GM12864 (cell line): ENCODE measurements around the gene SNAI3.

Experiments
- DNase-seq: peaks from one replicate; pipeline ENCODE4 v3.0.0-alpha.2; 2011; ENCODE audit warnings: low read depth
- H3K4me3 ChIP-seq: 2 replicates; pipeline ENCODE4 v1.5.1; 2011; ENCODE audit warnings: mild to moderate bottlenecking, low read depth, low read length, control low read depth
- TF ChIP-seq, protein P1 (sequence below): IDR thresholded peaks from 2 replicates; pipeline ENCODE4 v1.5.1; 2011; ENCODE audit warnings: low read depth, mild to moderate bottlenecking, moderate library complexity, low read length, control low read depth, inconsistent platforms; ENCODE audit errors: missing control alignments

SNAI3 gene

GRCh38 chr16:88693420-88694177 is 7.3 kb upstream of the SNAI3 start:
- no peak overlapping the region for H3K4me3 ChIP-seq
- no peak for DNase-seq
- TF ChIP-seq, protein P1, sequence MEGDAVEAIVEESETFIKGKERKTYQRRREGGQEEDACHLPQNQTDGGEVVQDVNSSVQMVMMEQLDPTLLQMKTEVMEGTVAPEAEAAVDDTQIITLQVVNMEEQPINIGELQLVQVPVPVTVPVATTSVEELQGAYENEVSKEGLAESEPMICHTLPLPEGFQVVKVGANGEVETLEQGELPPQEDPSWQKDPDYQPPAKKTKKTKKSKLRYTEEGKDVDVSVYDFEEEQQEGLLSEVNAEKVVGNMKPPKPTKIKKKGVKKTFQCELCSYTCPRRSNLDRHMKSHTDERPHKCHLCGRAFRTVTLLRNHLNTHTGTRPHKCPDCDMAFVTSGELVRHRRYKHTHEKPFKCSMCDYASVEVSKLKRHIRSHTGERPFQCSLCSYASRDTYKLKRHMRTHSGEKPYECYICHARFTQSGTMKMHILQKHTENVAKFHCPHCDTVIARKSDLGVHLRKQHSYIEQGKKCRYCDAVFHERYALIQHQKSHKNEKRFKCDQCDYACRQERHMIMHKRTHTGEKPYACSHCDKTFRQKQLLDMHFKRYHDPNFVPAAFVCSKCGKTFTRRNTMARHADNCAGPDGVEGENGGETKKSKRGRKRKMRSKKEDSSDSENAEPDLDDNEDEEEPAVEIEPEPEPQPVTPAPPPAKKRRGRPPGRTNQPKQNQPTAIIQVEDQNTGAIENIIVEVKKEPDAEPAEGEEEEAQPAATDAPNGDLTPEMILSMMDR = no peak

DNA sequence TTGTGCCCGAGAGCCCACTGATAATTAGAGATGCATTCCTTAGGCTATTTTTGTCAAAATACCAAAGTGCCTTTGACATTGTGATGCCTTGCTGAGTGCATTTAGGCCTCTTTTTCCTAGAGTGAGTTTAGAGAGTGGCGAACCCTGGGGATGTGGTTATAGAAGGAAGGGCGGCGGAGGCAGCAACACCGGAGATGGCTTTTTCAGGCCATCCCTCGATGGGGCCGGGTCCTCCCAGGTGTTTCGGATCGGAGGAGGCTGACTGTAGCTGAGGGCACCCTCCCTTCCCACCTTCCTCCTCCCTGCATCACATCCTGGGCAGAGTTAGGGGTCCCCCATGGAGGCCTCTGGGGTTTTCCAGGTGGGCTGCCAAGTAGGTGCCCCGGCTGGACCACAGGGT is 6.6 kb upstream of the SNAI3 start:
- TF ChIP-seq, protein P1 = no peak
- no peak for DNase-seq

GRCh38 chr16:88691924-88692560 is 5.7 kb upstream of the SNAI3 start:
- TF ChIP-seq, protein P1 = no peak
- no peak for DNase-seq
- no peak overlapping the region for H3K4me3 ChIP-seq

More for the DNA sequence above, 6.6 kb upstream of the SNAI3 start:
- no peak overlapping the region for H3K4me3 ChIP-seq

DNA sequence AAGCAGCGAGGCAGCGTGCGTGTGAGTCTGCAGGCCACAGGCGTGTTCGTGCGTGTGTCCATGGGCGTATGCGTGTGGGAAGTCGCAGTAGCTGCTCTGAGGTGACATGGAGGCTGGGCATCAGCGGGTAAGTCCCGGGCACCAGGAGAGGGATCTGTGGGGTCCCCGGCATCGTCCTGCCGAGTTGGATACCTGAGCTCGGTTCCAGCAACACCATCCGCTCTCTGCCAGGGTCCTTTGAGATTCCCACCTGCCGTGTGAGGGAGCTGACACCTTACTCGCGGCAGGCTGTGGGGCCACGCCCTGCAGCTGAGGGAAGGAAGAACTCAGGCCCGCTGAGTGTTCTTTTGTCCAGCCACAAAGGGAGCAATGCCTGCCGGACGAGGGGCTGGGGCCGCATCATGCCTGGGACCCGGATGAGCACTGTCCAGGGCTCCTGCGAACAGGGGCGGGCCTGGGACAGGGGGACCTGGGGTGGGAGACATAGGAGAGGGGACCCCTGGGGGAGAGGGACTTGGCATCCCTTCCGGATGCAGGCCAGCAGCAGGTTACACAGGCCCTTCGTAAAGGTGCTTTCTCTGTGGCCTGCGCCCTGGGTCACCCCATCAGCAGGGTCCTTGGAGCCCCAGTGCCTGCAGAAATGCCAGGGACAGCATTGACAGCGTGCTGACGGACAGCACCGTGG is 5.0 kb upstream of the SNAI3 start:
- H3K4me3 ChIP-seq = no peak overlapping the region
- no peak for DNase-seq
- TF ChIP-seq, protein P1 = no peak

DNA sequence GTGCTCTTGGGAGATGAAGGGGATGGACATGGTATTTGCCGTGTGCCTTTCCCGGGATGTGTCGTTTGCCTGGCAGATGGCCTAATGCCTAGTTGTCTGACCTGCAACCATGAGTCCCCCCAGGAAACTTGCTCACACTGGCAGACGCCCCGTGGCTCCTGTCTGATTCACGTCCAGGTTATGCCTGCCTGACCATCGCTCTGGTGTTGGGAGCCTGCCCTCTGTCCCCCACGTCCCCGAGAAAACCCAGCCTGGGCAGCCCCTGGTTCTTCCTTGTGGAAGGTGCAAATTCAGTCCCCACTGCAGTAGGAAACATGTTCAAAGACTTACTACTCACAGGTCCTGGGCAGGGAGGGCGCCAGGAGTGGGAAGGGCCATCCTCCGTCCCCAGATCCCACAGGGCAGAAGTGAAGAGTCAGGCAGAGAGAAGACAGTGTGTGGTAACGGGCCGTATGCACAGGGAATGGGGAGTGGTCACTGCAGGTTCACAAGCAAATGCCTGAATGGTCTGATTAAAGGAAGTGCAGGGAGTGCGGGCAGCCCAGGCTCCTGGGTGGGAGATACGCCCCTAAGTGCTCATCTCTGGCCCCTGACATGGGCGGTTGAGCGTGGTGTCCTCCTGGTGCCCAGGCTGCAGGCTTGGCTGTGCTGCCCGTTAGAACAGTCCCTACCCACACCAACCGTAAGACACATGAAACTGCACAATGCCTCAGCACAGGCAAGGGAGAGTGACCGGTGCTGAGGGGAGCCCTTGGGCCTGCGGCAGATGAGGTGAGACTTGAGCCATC is 4.2 kb upstream of the SNAI3 start:
- H3K4me3 ChIP-seq = no peak overlapping the region

More for the DNA sequence above, 4.2 kb upstream of the SNAI3 start:
- no peak for DNase-seq
- TF ChIP-seq, protein P1 = no peak
